Left lung (tissue), 10 donors: ENCODE data around the gene PSMB7. TPM values are rescaled to one million over a fixed set of nuclear protein-coding genes. Genes with fewer than 3 reads are reported as not detected.

Experiments used
- ATAC-seq: fragments of 200-7000 bp; cut with Tn5 transposase; one replicate; pipeline ENCODE4 v1.9.1; 2020; ENCODE audit warnings: moderate library complexity
- DNase-seq, 4 donors: peaks; one replicate each; pipeline ENCODE4 v3.0.0-alpha.2; 2013 to 2020
- H3K27ac ChIP-seq, 2 donors: fragments of 200-600 bp; sonication (generic) in 1 of 2; one replicate each; pipeline versions ENCODE4 v1.5.0 to v1.8.0; 2020 to 2021
- H3K27me3 ChIP-seq, 2 donors: fragments of 200-600 bp; sonication (generic) in 1 of 2; one replicate each; pipeline versions ENCODE4 v1.5.0 to v1.8.0; 2020 to 2021
- H3K36me3 ChIP-seq, 2 donors: fragments of 200-600 bp; sonication (generic) in 1 of 2; one replicate each; pipeline versions ENCODE4 v1.5.0 to v1.8.0; 2020 to 2021
- H3K4me1 ChIP-seq, 2 donors: fragments of 200-600 bp; one replicate each; pipeline ENCODE4 v1.8.0; 2021
- H3K4me3 ChIP-seq, 2 donors: fragments of 200-600 bp; sonication (generic) in 1 of 2; one replicate each; pipeline versions ENCODE4 v1.5.0 to v1.8.0; 2020 to 2021; ENCODE audit warnings: mild to moderate bottlenecking in 1 of 2
- H3K9me3 ChIP-seq, 2 donors: fragments of 200-600 bp; sonication (generic) in 1 of 2; one replicate each; pipeline versions ENCODE4 v1.5.0 to v1.8.0; 2020 to 2021
- CTCF ChIP-seq, 2 donors: fragments of 200-600 bp; sonication (generic) in 1 of 2; IDR thresholded peaks; one replicate each; pipeline versions ENCODE4 v1.5.0 to v1.8.0; 2021; ENCODE audit warnings: antibody characterized with exemption in 2 of 2
- intact Hi-C, 2 donors: fragments of 100-400 bp; cut with DNase I; formaldehyde crosslinking; loops; one replicate each; pipeline versions ENCODE4 v1.11.2 to v1.14.2; 2022
- polyA plus RNA-seq, 6 donors: library from polyadenylated mRNA; unstranded; fragments of 120-200 nt; gene quantifications; one replicate each; pipeline ENCODE4 v1.2.1, GENCODE V29; 2013; ENCODE audit not compliant: insufficient read length in 6 of 6
- total RNA-seq, 2 donors: library from RNA; stranded (reverse); fragmentation: NEBNext Ultra II Directional; extraction: Animal tissue kit (Norgen Biotek cat#: 25700); gene quantifications; one replicate each; pipeline ENCODE4 v1.2.1, GENCODE V29; 2021
- donor health status: DM: no; HTN: yes; CAD: no.
- donor health status: DM: no; HTN: no; CAD: no.

Gene PSMB7
- total and polyA plus RNA-seq, 8 donors = 86.3 to 220 (median 203) TPM

GRCh38 chr9:124327491-124327890 lies 87.8 kb downstream of the PSMB7 start:
- H3K4me1 ChIP-seq = peaks cover 0 to 5% of the 10 kb centered on the region in 2 donors
- H3K36me3 ChIP-seq = peaks cover 3 to 100% of the 10 kb centered on the region in 2 donors
- TF ChIP-seq CTCF (IDR thresholded peaks at IDR 0.05) = no peak
- intact Hi-C loops = no loop called here
- no peak overlapping the region for H3K4me3 ChIP-seq
- DNase-seq (peak in 1 of 4 donors; percentile 47), ATAC-seq (no peak)
- H3K27ac ChIP-seq = no peak overlapping the region
- no peaks in the 10 kb centered on the region for H3K27me3 ChIP-seq
- H3K9me3 ChIP-seq = no peaks in the 10 kb centered on the region

GRCh38 chr9:124326378-124326777 lies 88.9 kb downstream of the PSMB7 start:
- Histone ChIP-seq H3K27me3 (no peaks in the 10 kb centered on the region), H3K9me3 (no peaks in the 10 kb centered on the region), H3K27ac (no peak overlapping the region), H3K4me1 (peaks cover 0 to 15% of the 10 kb centered on the region in 2 donors), H3K4me3 (no peak overlapping the region), H3K36me3 (peaks cover 3 to 100% of the 10 kb centered on the region in 2 donors)
- DNase-seq (peak in 1 of 4 donors; percentile 77), ATAC-seq (no peak)
- no peak for TF ChIP-seq CTCF (IDR thresholded peaks at IDR 0.05)
- intact Hi-C loops = no loop called here

DNA sequence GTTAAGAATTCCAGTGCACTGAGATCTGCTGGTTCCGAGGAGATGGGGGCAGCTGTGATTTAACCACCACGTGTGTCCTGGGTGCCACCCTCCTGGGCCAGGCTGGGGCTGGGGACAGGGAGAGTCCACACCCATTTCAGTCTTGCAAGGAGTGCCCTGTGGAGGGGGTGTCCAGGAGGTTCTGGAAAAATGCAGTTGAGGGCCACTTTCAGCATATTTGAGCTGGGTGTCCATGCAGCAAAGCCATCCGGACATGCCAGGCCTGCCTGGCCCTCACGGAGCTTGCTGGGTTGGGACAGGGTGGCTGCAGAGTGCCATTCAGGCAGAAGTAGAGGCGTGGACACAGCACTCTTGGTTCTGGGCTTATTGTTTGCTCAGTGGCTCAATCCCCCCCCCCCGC lies 89.4 kb downstream of the PSMB7 start:
- Histone ChIP-seq H3K36me3 (peaks cover 3 to 100% of the 10 kb centered on the region in 2 donors), H3K9me3 (no peaks in the 10 kb centered on the region), H3K27me3 (no peaks in the 10 kb centered on the region), H3K4me1 (peaks cover 0 to 17% of the 10 kb centered on the region in 2 donors), H3K4me3 (no peak overlapping the region), H3K27ac (peak overlapping the region in 1 of 2 donors; percentile 44)
- ATAC-seq (peak; percentile 81), DNase-seq (peak in 1 of 4 donors; percentile 64)
- TF ChIP-seq CTCF (IDR thresholded peaks at IDR 0.05) = no peak
- intact Hi-C loops = no loop called here

DNA sequence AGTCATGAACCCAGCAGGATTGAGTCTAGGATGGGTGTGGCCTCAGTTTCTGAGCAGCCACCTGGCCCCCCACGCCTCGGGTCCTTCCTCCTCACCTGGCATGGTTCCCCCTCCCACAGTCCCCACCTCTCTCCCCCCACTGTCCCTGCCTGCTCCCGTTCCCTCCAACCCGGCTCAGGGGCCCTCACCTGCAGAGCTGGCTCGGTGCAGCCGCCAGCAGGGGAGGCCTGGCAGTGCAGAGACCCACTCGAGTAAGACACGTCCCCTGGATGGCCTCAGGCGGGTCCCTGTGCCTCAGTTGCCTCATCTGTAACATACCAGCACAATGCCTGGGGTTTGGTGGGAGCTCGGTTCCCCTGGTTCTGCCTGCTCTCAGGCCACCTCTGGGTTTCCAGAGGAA lies 91.3 kb downstream of the PSMB7 start:
- Histone ChIP-seq H3K9me3 (no peaks in the 10 kb centered on the region), H3K27ac (no peak overlapping the region), H3K4me1 (peaks cover 0 to 27% of the 10 kb centered on the region in 2 donors), H3K36me3 (peaks cover 3 to 91% of the 10 kb centered on the region in 2 donors), H3K4me3 (no peak overlapping the region), H3K27me3 (no peaks in the 10 kb centered on the region)
- no peak for TF ChIP-seq CTCF (IDR thresholded peaks at IDR 0.05)
- intact Hi-C loops = loop anchor here in 1 of 2 donors (5.0 kb wide), 1 partner anchor 197 kb away; no protein-coding TSS in a partner anchor
- ATAC-seq = no peak
- no peak for DNase-seq

DNA sequence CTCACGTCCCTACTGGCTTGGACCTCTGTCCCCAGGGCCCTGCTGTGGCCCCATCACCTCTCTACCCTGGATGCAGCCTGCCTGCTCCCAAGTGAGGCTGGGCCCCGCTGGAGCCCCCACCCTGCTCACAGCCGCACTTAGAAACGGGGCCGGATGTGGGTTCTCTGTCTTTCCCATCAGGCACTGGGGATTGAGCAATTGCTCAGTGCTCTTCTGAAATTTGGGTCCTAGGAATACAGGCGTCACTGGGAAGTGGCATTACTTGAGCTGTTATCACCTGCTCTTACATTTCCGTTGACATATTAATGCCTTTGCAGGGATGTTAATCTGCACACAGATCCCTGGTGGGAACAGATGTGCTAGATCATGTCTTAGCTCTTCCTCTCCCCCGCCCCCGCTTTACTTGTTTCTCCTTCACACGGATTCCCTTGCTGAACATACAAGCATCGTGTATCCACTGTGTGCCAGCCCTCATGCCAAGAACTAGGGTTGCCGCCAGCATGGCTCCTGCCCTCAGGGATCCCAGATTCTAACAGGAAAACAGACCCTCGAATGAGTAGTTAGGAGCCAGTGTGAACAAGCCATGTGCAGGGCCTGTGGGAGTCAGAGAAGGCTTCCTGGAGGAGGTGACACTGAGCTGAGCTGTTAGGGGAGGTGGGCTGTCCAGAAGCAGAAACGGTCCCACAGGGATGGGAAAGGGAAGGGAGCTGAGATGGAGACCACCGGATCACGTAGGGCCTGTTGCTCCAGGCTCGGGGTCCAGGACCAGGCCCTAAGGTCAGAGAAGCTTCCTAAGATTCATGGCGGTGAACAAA lies 92.4 kb downstream of the PSMB7 start:
- TF ChIP-seq CTCF (IDR thresholded peaks at IDR 0.05) = no peak
- Histone ChIP-seq H3K27me3 (no peaks in the 10 kb centered on the region), H3K27ac (peak overlapping the region in 1 of 2 donors; percentile 48), H3K4me3 (no peak overlapping the region), H3K4me1 (peaks cover 0 to 27% of the 10 kb centered on the region in 2 donors), H3K36me3 (peaks cover 0 to 91% of the 10 kb centered on the region in 2 donors), H3K9me3 (no peaks in the 10 kb centered on the region)
- intact Hi-C loops = loop anchor here in 1 of 2 donors (5.0 kb wide), 1 partner anchor 196 kb away; no protein-coding TSS in a partner anchor
- DNase-seq = no peak
- no peak for ATAC-seq
